ENCODE measurements around the gene ARHGAP6. TPM values are rescaled to one million over a fixed set of nuclear protein-coding genes. Genes with fewer than 3 reads are reported as not detected.

ARHGAP6 gene
- total and polyA plus RNA-seq, 2 donors (not counting 3 experiments of a cell fraction or from before 2014, with no cell fraction given) = 0.69 to 0.83 TPM

- ChIA-PET CTCF (no interaction called here), POLR2A (no interaction called here)
- no peak for DNase-seq (ENCODE audit: low read depth, low spot score)
- intact Hi-C loops (cut with micrococcal nuclease) = no loop called here
- H3K36me3 ChIP-seq (ENCODE audit: control insufficient read depth in 2 of 2, extremely low read depth in 1 of 2, insufficient read depth in 2 of 2, low read length in 2 of 2) = no peaks in the 10 kb centered on the region
- no peak for TF ChIP-seq MYC (IDR thresholded peaks at IDR 0.05; ENCODE audit: low read depth, low read length)
- no peak for TF ChIP-seq CTCF (IDR thresholded peaks at IDR 0.05; ENCODE audit: extremely low read depth in 1 of 2, insufficient read depth in 1 of 2, low read depth in 1 of 2, low read length in 2 of 2)
- TF ChIP-seq POLR2A (IDR thresholded peaks at IDR 0.05; ENCODE audit: low read depth, low read length) = no peak
- TF ChIP-seq MAX (IDR thresholded peaks at IDR 0.05; ENCODE audit: insufficient read depth, insufficient read length) = no peak
- no peak for TF ChIP-seq EZH2 (IDR thresholded peaks at IDR 0.05; ENCODE audit: borderline replicate concordance, low read depth, low read length, severe bottlenecking)
- TF ChIP-seq JUN (IDR thresholded peaks at IDR 0.05; ENCODE audit: borderline replicate concordance, insufficient read depth, insufficient read length, low read depth) = no peak
- no peak for TF ChIP-seq POLR2AphosphoS5 (IDR thresholded peaks at IDR 0.05; ENCODE audit: insufficient read depth, low read depth, low read length)
- no peak for TF ChIP-seq FOS (IDR thresholded peaks at IDR 0.05; ENCODE audit: borderline replicate concordance, insufficient read depth, low read length)
- no peak for TF ChIP-seq GATA2 (IDR thresholded peaks at IDR 0.05; ENCODE audit: insufficient read depth, insufficient read length, low read depth, low read length)
- no peak overlapping the region for H3K4me3 ChIP-seq (replicated peaks in 1 of 3; ENCODE audit: insufficient read depth in 1 of 3, low read depth in 1 of 3, low read length in 3 of 3)
- no peak overlapping the region for H2AFZ ChIP-seq (ENCODE audit: low read depth, low read length)
- no peak overlapping the region for H3K4me2 ChIP-seq (ENCODE audit: insufficient read depth, low read length)
- H3K9me3 ChIP-seq (replicated peaks; ENCODE audit: control insufficient read depth, insufficient read depth, low read length) = no peaks in the 10 kb centered on the region
- H4K20me1 ChIP-seq (replicated peaks; ENCODE audit: control insufficient read depth, extremely low read depth, insufficient read depth, low read length) = no peaks in the 10 kb centered on the region
- H3K4me1 ChIP-seq (ENCODE audit: control insufficient read depth, extremely low read depth, insufficient read depth, low read length) = peaks cover 4% of the 10 kb centered on the region
- dilution Hi-C loops (cut with MboI; ENCODE audit: extremely low pct_ligation_motif_present, low sequenced_read_pairs) = no loop called here
- no peak for FAIRE-seq
- H3K79me2 ChIP-seq (ENCODE audit: control insufficient read depth, insufficient read depth, low read length) = no peaks in the 10 kb centered on the region
- no peak overlapping the region for H3K9ac ChIP-seq (replicated peaks; ENCODE audit: extremely low read depth, insufficient read depth, low read length)
- no peaks in the 10 kb centered on the region for H3K9me1 ChIP-seq (replicated peaks; ENCODE audit: control insufficient read depth, extremely low read depth, insufficient read depth, low read length)
- H3K27me3 ChIP-seq (ENCODE audit: control insufficient read depth in 2 of 2, insufficient read depth in 2 of 2, low read length in 2 of 2) = no peaks in the 10 kb centered on the region
- no peak overlapping the region for H3K27ac ChIP-seq (ENCODE audit: insufficient read depth, low read depth, low read length)
- BruUV-seq (replicated peaks) = no TSS peak
Observed at GRCh38 chrX:11420851-11421250, 244.9 kb downstream of the ARHGAP6 start.
